Activated naive CD4-positive, alpha-beta T cell treated with anti-CD3 and anti-CD28 coated beads, Interleukin-2, amount 50 U/mL, for 72 hours (primary cell): ENCODE data around the gene CTNNA3. TPM values are rescaled to one million over a fixed set of nuclear protein-coding genes. Genes with fewer than 3 reads are reported as not detected.
A peak's percentile ranks its signal among the peaks of the same experiment; 100 is the strongest.
"Not testable (repeated sequence)": the region's sequence is repeated elsewhere in the genome, so short reads cannot be mapped to it uniquely, and the experiment has no call there.

Source experiments
- ATAC-seq, 2 donors: fragments of 150-1000 bp; cut with Tn5 transposase; 2 replicates each; pipeline ENCODE4 v1.10.0; 2021; ENCODE audit warnings: mild to moderate bottlenecking in 2 of 2, moderate library complexity in 2 of 2
- DNase-seq, 2 donors: peaks; one replicate each; pipeline ENCODE4 v3.0.0; 2021 to 2022; ENCODE audit warnings: low spot score in 2 of 2
- H3K27ac Mint-ChIP-seq, 2 donors: one replicate each; pipeline ENCODE4 v1.8.0; 2022; ENCODE audit warnings: mild to moderate bottlenecking in 2 of 2, mixed read lengths in 2 of 2
- H3K36me3 Mint-ChIP-seq, 2 donors: one replicate each; pipeline ENCODE4 v1.8.0; 2022; ENCODE audit warnings: mixed read lengths in 2 of 2
- H3K9me3 Mint-ChIP-seq, 2 donors: one replicate each; pipeline ENCODE4 v1.8.0; 2022; ENCODE audit warnings: mixed read lengths in 2 of 2
- total RNA-seq, 2 donors: library from RNA; stranded (reverse); gene quantifications; one replicate each; pipeline ENCODE4 v1.2.3, GENCODE V29; 2022

Gene CTNNA3
- total RNA-seq, 2 donors from 2014 or later, result 0.30 to 0.39 TPM

DNA sequence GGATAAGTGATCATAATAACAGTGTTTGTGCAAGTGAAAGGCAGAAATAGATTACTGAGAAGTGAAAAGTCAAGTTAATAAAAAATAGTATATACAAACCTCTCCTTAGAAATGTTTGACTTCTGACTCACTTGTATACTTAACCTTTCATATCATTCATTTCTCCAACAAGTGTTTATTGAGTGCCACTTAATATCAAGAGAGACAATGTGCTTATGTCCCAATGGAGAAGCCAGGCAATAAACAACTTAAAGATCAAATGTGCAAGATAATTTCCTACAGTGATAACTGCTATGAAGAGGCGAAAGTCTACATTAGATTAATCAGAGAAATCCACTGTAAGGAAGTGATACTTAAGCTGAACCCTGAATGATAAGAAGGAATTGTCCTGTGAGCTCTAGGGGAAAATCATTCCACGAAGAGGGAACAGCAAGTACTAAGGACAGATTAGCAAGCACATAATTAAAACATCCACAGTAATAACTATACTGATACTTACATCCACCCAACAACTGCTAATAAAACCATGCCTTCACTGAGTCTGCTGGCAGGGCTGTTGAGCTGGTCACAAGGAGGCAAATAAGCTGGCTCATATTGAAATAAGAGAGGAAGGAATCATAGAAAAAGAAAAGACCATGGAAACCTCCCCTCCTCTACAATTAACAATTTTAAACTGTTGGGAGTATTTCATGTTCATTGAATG, 203.5 kb downstream of the CTNNA3 start:
- Mint-ChIP-seq H3K9me3 (no peaks in the 10 kb centered on the region), H3K27ac (no peak overlapping the region), H3K36me3 (no peaks in the 10 kb centered on the region)
- DNase-seq (no peak), ATAC-seq (no peak)

- Mint-ChIP-seq H3K9me3 (no peaks in the 10 kb centered on the region), H3K36me3 (no peaks in the 10 kb centered on the region), H3K27ac (no peak overlapping the region)
- ATAC-seq (no peak), DNase-seq (no peak)
Measured at GRCh38 chr10:67487906-67488619, 207.9 kb downstream of the CTNNA3 start.

GRCh38 chr10:67487199-67487598, 208.8 kb downstream of the CTNNA3 start:
- H3K36me3 Mint-ChIP-seq, result no peaks in the 10 kb centered on the region
- DNase-seq (no peak), ATAC-seq (peak in 1 of 2 donors; percentile 62)
- H3K9me3 Mint-ChIP-seq, result no peaks in the 10 kb centered on the region
- H3K27ac Mint-ChIP-seq, result peak overlapping the region in 1 of 2 donors; percentile 61

DNA sequence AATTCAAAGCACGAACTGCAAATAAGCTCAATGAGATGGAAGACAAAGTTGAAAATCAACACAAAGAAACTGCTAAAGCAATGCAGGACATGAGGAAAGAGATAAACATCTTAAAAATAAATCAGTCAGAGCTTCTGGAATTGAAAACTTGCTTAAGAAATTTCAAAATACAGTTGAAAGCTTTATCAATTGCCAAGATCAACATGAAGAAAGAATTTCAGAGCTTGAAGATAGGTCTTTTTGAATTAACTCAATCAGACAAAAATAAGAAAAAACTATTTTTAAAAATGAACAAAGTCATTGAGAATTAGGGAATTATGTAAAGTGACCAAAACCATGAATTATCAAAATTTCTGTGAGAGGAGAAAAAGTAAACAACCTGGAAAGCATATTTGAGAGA, 218.1 kb downstream of the CTNNA3 start:
- H3K9me3 Mint-ChIP-seq, result peaks cover 20 to 22% of the 10 kb centered on the region in 2 donors
- no peak overlapping the region for H3K27ac Mint-ChIP-seq
- ATAC-seq (no peak), DNase-seq (no peak)
- peaks cover 0 to 17% of the 10 kb centered on the region in 2 donors for H3K36me3 Mint-ChIP-seq

- H3K9me3 Mint-ChIP-seq, result peaks cover 20 to 24% of the 10 kb centered on the region in 2 donors
- ATAC-seq (no peak), DNase-seq (no peak)
- no peak overlapping the region for H3K27ac Mint-ChIP-seq
- H3K36me3 Mint-ChIP-seq, result peaks cover 0 to 17% of the 10 kb centered on the region in 2 donors
Measured at GRCh38 chr10:67476201-67476600, 219.8 kb downstream of the CTNNA3 start.

DNA sequence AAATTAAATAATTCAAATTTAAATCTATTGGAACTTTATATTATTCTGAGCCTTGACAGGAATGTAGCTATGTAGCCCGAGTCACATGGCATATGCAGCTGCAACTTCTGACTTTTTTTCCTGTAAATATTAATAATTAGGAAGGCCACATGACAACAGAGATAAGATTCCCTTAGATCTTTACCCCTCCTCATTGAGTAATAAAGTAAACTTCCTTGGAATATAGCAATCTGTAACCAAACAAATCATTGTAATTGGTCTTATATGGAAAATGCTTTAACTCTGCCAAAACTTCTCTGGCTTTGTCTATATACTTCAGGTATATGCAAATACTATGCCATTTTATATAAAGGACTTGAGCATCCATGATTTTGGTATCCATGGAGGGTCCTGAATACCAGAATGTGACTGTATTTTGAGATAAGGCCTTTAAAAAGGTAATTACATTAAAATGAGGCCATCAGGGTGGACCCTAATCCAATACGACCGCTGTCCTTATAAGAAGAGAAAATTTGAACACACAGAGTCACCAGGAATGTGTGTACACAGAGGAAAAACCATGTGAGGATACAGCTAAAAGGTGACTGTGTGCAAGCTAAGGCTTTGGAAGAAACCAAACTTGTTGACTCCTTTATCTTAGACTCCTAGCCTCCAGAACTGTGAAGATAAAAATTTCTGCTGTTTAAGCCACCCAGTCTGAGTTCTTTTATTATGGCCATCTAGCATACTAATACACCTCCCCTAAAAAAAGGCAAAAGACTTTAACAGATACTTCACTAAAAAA, 222.0 kb downstream of the CTNNA3 start:
- Mint-ChIP-seq H3K9me3 (peaks cover 14 to 15% of the 10 kb centered on the region in 2 donors), H3K36me3 (peaks cover 0 to 10% of the 10 kb centered on the region in 2 donors), H3K27ac (no peak overlapping the region)
- no peak for ATAC-seq
- DNase-seq, result no peak

- ATAC-seq, result no peak
- no peak for DNase-seq
- Mint-ChIP-seq H3K36me3 (no peaks in the 10 kb centered on the region), H3K27ac (no peak overlapping the region), H3K9me3 (peaks cover 0 to 4% of the 10 kb centered on the region in 2 donors)
Measured at GRCh38 chr10:67471022-67471421, 225.0 kb downstream of the CTNNA3 start.

GRCh38 chr10:67464278-67464677, 231.7 kb downstream of the CTNNA3 start:
- ATAC-seq (no peak), DNase-seq (no peak)
- H3K27ac Mint-ChIP-seq, result no peak overlapping the region
- no peaks in the 10 kb centered on the region for H3K36me3 Mint-ChIP-seq
- H3K9me3 Mint-ChIP-seq, result no peaks in the 10 kb centered on the region

DNA sequence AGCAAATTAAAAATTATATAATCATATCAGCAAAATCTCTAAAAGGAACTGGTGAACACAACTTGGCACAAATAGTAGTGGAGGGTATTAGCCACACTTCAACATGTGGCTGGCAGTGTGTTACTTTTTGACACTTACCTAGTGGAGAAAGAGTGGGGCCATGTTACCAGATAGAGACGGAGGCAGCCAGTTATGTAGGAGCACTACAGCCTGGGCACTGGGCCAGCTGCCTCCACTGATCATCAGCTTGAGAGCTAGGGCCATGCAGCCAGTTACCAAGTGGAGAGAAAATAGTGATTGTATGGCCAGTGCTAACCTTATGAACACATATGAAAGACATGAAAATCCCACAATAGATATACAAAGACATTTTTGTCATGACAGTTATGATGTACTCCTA, 243.1 kb downstream of the CTNNA3 start:
- no peak for ATAC-seq
- H3K9me3 Mint-ChIP-seq, result peaks cover 4 to 13% of the 10 kb centered on the region in 2 donors
- DNase-seq, result no peak
- no peak overlapping the region for H3K27ac Mint-ChIP-seq
- peaks cover 0 to 5% of the 10 kb centered on the region in 2 donors for H3K36me3 Mint-ChIP-seq

GRCh38 chr10:67438605-67439304, 257.2 kb downstream of the CTNNA3 start:
- ATAC-seq (no peak), DNase-seq (no peak)
- no peak overlapping the region for H3K27ac Mint-ChIP-seq
- H3K36me3 Mint-ChIP-seq, result peaks cover 0 to 12% of the 10 kb centered on the region in 2 donors
- H3K9me3 Mint-ChIP-seq, result peaks cover 25 to 31% of the 10 kb centered on the region in 2 donors

DNA sequence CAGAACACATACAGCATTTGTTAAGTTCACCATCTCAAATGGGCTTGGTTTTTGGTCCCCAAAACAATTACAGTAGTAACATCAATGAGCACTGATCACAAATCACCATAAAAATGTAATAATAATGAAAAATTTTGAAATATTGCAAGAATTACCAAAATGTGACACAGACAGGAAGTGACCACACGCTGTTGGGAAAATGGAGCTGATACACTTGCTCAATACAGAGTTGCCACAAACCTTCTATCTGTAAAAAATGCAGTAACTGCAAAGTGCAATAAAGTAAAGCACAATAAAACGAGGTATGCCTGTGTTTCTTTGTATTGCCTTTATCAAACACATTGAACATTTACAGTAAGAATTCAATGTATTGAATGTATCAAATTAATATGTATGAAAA, 262.7 kb downstream of the CTNNA3 start:
- ATAC-seq (no peak), DNase-seq (no peak)
- Mint-ChIP-seq H3K27ac (no peak overlapping the region), H3K36me3 (no peaks in the 10 kb centered on the region), H3K9me3 (peaks cover 5 to 10% of the 10 kb centered on the region in 2 donors)

GRCh38 chr10:67402620-67403019, 293.4 kb downstream of the CTNNA3 start:
- H3K36me3 Mint-ChIP-seq, result peaks cover 0 to 15% of the 10 kb centered on the region in 2 donors
- ATAC-seq, result no peak
- no peak for DNase-seq
- H3K9me3 Mint-ChIP-seq, result peaks cover 11 to 26% of the 10 kb centered on the region in 2 donors
- H3K27ac Mint-ChIP-seq, result no peak overlapping the region

DNA sequence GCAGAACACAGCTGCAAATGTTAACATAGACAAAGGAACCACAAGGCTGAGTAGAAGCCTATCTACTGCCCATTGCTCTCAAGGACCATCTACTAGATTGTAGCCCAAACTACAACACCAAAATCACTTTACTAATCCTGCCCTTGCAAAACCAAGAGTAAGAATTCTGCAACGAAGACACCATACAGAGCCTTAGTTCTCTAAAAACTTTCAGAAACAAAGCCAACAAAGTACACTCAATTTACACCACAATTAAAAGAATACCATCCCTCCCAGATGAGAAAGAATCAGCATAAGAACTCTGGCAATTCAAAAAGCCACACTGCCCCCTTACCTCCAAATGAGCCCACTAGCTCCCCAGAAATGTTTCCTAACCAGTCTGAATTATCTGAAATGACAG, 294.3 kb downstream of the CTNNA3 start:
- ATAC-seq (no peak), DNase-seq (no peak)
- Mint-ChIP-seq H3K9me3 (peaks cover 15 to 24% of the 10 kb centered on the region in 2 donors), H3K27ac (no peak overlapping the region), H3K36me3 (peaks cover 0 to 15% of the 10 kb centered on the region in 2 donors)

GRCh38 chr10:67386841-67387533, 309.0 kb downstream of the CTNNA3 start:
- not testable (repeated sequence) for H3K36me3 Mint-ChIP-seq

GRCh38 chr10:67386260-67386659, 309.7 kb downstream of the CTNNA3 start:
- Mint-ChIP-seq H3K27ac (no peak overlapping the region), H3K36me3 (no peaks in the 10 kb centered on the region), H3K9me3 (no peaks in the 10 kb centered on the region)
- no peak for DNase-seq
- ATAC-seq, result no peak

More at GRCh38 chr10:67386841-67387533, 309.0 kb downstream of the CTNNA3 start:
- not testable (repeated sequence) for ATAC-seq, H3K9me3 Mint-ChIP-seq, H3K27ac Mint-ChIP-seq, DNase-seq

DNA sequence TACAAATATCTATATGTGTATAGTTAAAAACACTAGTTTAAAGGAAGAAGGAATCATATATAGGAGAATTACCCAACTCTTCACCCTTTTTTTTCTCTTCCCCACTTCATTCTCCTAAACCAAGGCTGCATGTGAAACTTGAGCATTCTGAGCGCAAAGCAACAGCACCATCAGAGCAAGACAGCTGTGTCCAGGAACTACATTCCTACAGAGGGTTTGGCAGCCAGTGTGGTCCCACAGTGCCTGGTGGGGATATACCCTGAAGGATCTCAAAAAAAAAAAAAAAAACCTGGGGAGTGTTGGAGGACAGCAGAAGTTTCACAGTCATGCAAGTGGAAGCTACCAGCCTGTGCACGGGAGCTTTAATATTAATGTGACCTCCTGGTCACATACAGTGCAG, 310.4 kb downstream of the CTNNA3 start:
- ATAC-seq (no peak), DNase-seq (no peak)
- Mint-ChIP-seq H3K36me3 (no peaks in the 10 kb centered on the region), H3K27ac (no peak overlapping the region), H3K9me3 (no peaks in the 10 kb centered on the region)
